GM12878 (cell line): ENCODE data around the gene VSTM1. TPM values are rescaled to one million over a fixed set of nuclear protein-coding genes. Genes with fewer than 3 reads are reported as not detected.

ENCODE experiments used
- ATAC-seq: fragments of 200-7000 bp; cut with Tn5 transposase; 3 replicates; pipeline ENCODE4 v1.9.1; 2020; ENCODE audit warnings: mild to moderate bottlenecking, moderate library complexity
- BruUV-seq: library from RNA; stranded (reverse); fragments of 400-500 nt; replicated peaks from 2 replicates; lab custom pipeline; 2021; lab: Mats Ljungman, UMichigan
- CTCF ChIA-PET: fragments of 300-600 bp; sonication (Branson Sonifier 250); formaldehyde crosslinking; extraction: SDS; loops from one replicate; lab custom pipeline; 2021; ENCODE audit warnings: inconsistent platforms; lab: Yijun Ruan, JAX
- POLR2A ChIA-PET: fragments of 350-600 bp; formaldehyde crosslinking; extraction: SDS; loops from one replicate; lab custom pipeline; 2021; ENCODE audit warnings: inconsistent platforms; lab: Charles Lee
- RAD21 ChIA-PET: fragments of 300-600 bp; sonication (Branson Sonifier 250); formaldehyde crosslinking; loops from one replicate; lab custom pipeline; 2023; ENCODE audit warnings: antibody characterized with exemption; ENCODE audit not compliant: unreplicated experiment; lab: Charles Lee
- SMC1A ChIA-PET: fragments of 300-600 bp; sonication (Branson Sonifier 250); formaldehyde crosslinking; loops from one replicate; lab custom pipeline; 2023; ENCODE audit not compliant: unreplicated experiment, uncharacterized antibody; lab: Charles Lee
- DNase-seq: peaks from one replicate; pipeline ENCODE4 v3.0.0-alpha.2; 2011; ENCODE audit warnings: low read depth, low spot score
- FAIRE-seq: peaks from 3 replicates; lab custom pipeline; 2011; peaks lifted over from hg19 to GRCh38; lab: Jason Lieb, UNC
- H2AFZ ChIP-seq: 2 replicates; pipeline ENCODE4 v1.6.0; 2011; ENCODE audit warnings: low read depth, low read length, control low read depth; ENCODE audit not compliant: control insufficient read depth
- H3K27ac ChIP-seq: 2 replicates; pipeline ENCODE4 v1.5.1; 2011; ENCODE audit warnings: control low read depth; ENCODE audit not compliant: control insufficient read depth, insufficient read depth
- H3K27me3 ChIP-seq, 2 experiments: replicated peaks in 1 of 2; 2 replicates each; pipeline versions ENCODE4 v1.6.0 to v1.6.1; 2011; ENCODE audit warnings: low read length in 1 of 2; ENCODE audit not compliant: control insufficient read depth in 2 of 2, insufficient read depth in 2 of 2
- H3K36me3 ChIP-seq, 2 experiments: 2 replicates each; pipeline ENCODE4 v1.5.1; 2011; ENCODE audit warnings: low read length in 1 of 2; ENCODE audit not compliant: control insufficient read depth in 2 of 2, insufficient read depth in 2 of 2
- H3K4me1 ChIP-seq: 2 replicates; pipeline ENCODE4 v1.6.1; 2011; ENCODE audit warnings: mild to moderate bottlenecking, low read length, moderate library complexity, mixed read lengths; ENCODE audit not compliant: control insufficient read depth, insufficient read depth
- H3K4me2 ChIP-seq: 2 replicates; pipeline ENCODE4 v1.6.0; 2011; ENCODE audit warnings: control low read depth; ENCODE audit not compliant: control insufficient read depth, insufficient read depth
- H3K4me3 ChIP-seq: fragments of 200-600 bp; sonication (generic); 2 replicates; pipeline ENCODE4 v1.5.1; 2016
- H3K79me2 ChIP-seq: 2 replicates; pipeline ENCODE4 v1.6.0; 2011; ENCODE audit warnings: low read length; ENCODE audit not compliant: control insufficient read depth, insufficient read depth
- H3K9ac ChIP-seq: 2 replicates; pipeline ENCODE4 v1.8.0; 2011; ENCODE audit warnings: low read length, control low read depth, mixed read lengths; ENCODE audit not compliant: control insufficient read depth, insufficient read depth
- H3K9me3 ChIP-seq: replicated peaks from 3 replicates; pipeline ENCODE4 v1.5.1; 2011; ENCODE audit warnings: mild to moderate bottlenecking, low read length; ENCODE audit not compliant: control insufficient read depth, insufficient read depth
- H4K20me1 ChIP-seq: 2 replicates; pipeline ENCODE4 v1.6.0; 2011; ENCODE audit not compliant: control insufficient read depth, insufficient read depth
- ASH2L ChIP-seq: fragments of 300-600, 200-600 bp; sonication (generic); IDR thresholded peaks from 2 replicates; pipeline ENCODE4 v1.6.1; 2017; ENCODE audit warnings: low read depth, mild to moderate bottlenecking, borderline replicate concordance
- BACH1 ChIP-seq: fragments of 450-650 bp; IDR thresholded peaks from 2 replicates; pipeline ENCODE4 v1.6.1; 2017; ENCODE audit warnings: mild to moderate bottlenecking, borderline replicate concordance
- BMI1 ChIP-seq: fragments of 450-650 bp; IDR thresholded peaks from 2 replicates; pipeline ENCODE4 v1.6.1; 2016; ENCODE audit warnings: mild to moderate bottlenecking, moderate library complexity, borderline replicate concordance
- CBFB ChIP-seq: IDR thresholded peaks from 2 replicates; pipeline ENCODE4 v1.6.1; 2016; ENCODE audit warnings: antibody characterized with exemption, low read depth
- CBX3 ChIP-seq: fragments of 200-600 bp; sonication (generic); IDR thresholded peaks from 2 replicates; pipeline ENCODE4 v1.6.1; 2016; ENCODE audit warnings: low read depth, borderline replicate concordance
- GATAD2B ChIP-seq: fragments of 450-650 bp; conservative IDR thresholded peaks from 2 replicates; pipeline ENCODE4 v1.6.1; 2017; ENCODE audit warnings: low read depth, mild to moderate bottlenecking, moderate library complexity
- JUNB ChIP-seq: IDR thresholded peaks from 2 replicates; pipeline ENCODE4 v1.6.1; 2016; ENCODE audit warnings: antibody characterized with exemption, mild to moderate bottlenecking
- MXI1 ChIP-seq: fragments of 150-350 bp; IDR thresholded peaks from 2 replicates; pipeline ENCODE4 v1.6.1; 2011; ENCODE audit warnings: low read depth, mild to moderate bottlenecking, inconsistent platforms, low read length, improper control_type of control experiment
- POLR2A ChIP-seq: IDR thresholded peaks from 2 replicates; pipeline ENCODE4 v1.6.1; 2011; ENCODE audit warnings: low read depth, mild to moderate bottlenecking, low read length
- RCOR1 ChIP-seq: conservative IDR thresholded peaks from 2 replicates; pipeline ENCODE4 v1.6.1; 2012; ENCODE audit warnings: low read depth, low read length, improper control_type of control experiment
- STAT3 ChIP-seq: IDR thresholded peaks from 2 replicates; pipeline ENCODE4 v1.6.1; 2011; ENCODE audit warnings: low read depth, low read length, improper control_type of control experiment
- TAF1 ChIP-seq: IDR thresholded peaks from 2 replicates; pipeline ENCODE4 v1.6.1; 2011; ENCODE audit warnings: mild to moderate bottlenecking, low read depth, low read length, borderline replicate concordance
- TCF7 ChIP-seq: IDR thresholded peaks from 2 replicates; pipeline ENCODE4 v1.6.1; 2014; ENCODE audit warnings: antibody characterized with exemption, borderline replicate concordance
- WGBS: methylation state at CpG from one replicate; pipeline ENCODE4 v1.1.6; 2016; ENCODE audit warnings: low lambda C conversion rate; ENCODE audit not compliant: insufficient replicate concordance, insufficient coverage; ENCODE audit errors: missing lambda C conversion rate; 5-methylcytosine and 5-hydroxymethylcytosine counted together
- in situ Hi-C: fragments of 300-500 bp; cut with MboI; formaldehyde crosslinking; loops from 9 replicates; pipeline ENCODE4 v1.14.3; 2018; ENCODE audit warnings: mixed read lengths
- intact Hi-C: fragments of 100-400 bp; cut with micrococcal nuclease; formaldehyde crosslinking; loops from one replicate; pipeline ENCODE4 v1.14.2; 2022; ENCODE audit not compliant: unreplicated experiment
- polyA plus RNA-seq, 11 experiments: library from polyadenylated mRNA; depleted of rRNA in 4 of 11; unstranded in 6 of 11; stranded (reverse) in 5 of 11; fragments of >200 nt; fragmentation: Nextera tagmentation in 4 of 11; fragmentation: Illumina TruSeq in 1 of 11; extraction: Ambion mirVana in 4 of 11; extraction: Trizol in 1 of 11; gene quantifications; 1 replicate in 1 of 11; 2 replicates in 10 of 11; pipeline versions ENCODE4 v1.2.1 to v1.2.3, GENCODE V29; 2011 to 2016; ENCODE audit warnings: inconsistent platforms in 2 of 11, missing spikeins in 2 of 11, low read depth in 1 of 11
- total RNA-seq, 4 experiments: library from RNA; depleted of rRNA in 3 of 4; stranded (reverse); fragments of >200 nt in 3 of 4; fragmentation: Illumina TruSeq in 1 of 4; extraction: Trizol in 1 of 4; gene quantifications; 2 replicates each; pipeline versions ENCODE4 v1.2.1 to v1.2.3, GENCODE V29; 2013 to 2021
- TF ChIP-seq, protein P1 (sequence below): IDR thresholded peaks from 2 replicates; pipeline ENCODE4 v1.6.1; 2012; ENCODE audit warnings: low read depth, low read length, improper control_type of control experiment

The VSTM1 gene
- total and polyA plus RNA-seq, 10 of the 15 experiments (the other 5 are each of a cell fraction or from before 2014, with no cell fraction given): not detected

- peaks cover 9% of the 10 kb centered on the region for H3K79me2 ChIP-seq
- TF ChIP-seq POLR2A: 0 out of 2 replicates have a peak, but pooled peaks have one; percentile 20
- TF ChIP-seq, protein P1, sequence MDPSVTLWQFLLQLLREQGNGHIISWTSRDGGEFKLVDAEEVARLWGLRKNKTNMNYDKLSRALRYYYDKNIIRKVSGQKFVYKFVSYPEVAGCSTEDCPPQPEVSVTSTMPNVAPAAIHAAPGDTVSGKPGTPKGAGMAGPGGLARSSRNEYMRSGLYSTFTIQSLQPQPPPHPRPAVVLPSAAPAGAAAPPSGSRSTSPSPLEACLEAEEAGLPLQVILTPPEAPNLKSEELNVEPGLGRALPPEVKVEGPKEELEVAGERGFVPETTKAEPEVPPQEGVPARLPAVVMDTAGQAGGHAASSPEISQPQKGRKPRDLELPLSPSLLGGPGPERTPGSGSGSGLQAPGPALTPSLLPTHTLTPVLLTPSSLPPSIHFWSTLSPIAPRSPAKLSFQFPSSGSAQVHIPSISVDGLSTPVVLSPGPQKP: no peak
- no peak overlapping the region for H3K27ac ChIP-seq
- RAD21 ChIA-PET: no interaction called here
- H2AFZ ChIP-seq: no peak overlapping the region
- POLR2A ChIA-PET: no interaction called here
- peaks cover 14 to 16% of the 10 kb centered on the region in 2 experiments; a peak in 3 of 4 replicates for H3K36me3 ChIP-seq
- H3K4me3 ChIP-seq: no peak overlapping the region
- no TSS peak for BruUV-seq
- no peak overlapping the region for H3K4me2 ChIP-seq
- intact Hi-C loops (loop anchor here (10.0 kb wide), 2 partner anchors 581 to 1001 kb away; partner anchors contain the start of gene ZNF160), in situ Hi-C loops (no loop called here)
- H4K20me1 ChIP-seq: no peaks in the 10 kb centered on the region; the same call in 1 of the 2 replicates
- SMC1A ChIA-PET: no interaction called here
- no peak for ATAC-seq
- CTCF ChIA-PET: no interaction called here
- no peak overlapping the region for H3K9ac ChIP-seq
- DNase-seq: no peak
- no peaks in the 10 kb centered on the region for H3K27me3 ChIP-seq
- H3K9me3 ChIP-seq: no peaks in the 10 kb centered on the region
- no peaks in the 10 kb centered on the region for H3K4me1 ChIP-seq
- FAIRE-seq: no peak
- WGBS: 84% methylated on average over 10 of the region's 10 CpGs
Observed at GRCh38 chr19:54105796-54106195, 42.1 kb upstream of the VSTM1 start.

DNA sequence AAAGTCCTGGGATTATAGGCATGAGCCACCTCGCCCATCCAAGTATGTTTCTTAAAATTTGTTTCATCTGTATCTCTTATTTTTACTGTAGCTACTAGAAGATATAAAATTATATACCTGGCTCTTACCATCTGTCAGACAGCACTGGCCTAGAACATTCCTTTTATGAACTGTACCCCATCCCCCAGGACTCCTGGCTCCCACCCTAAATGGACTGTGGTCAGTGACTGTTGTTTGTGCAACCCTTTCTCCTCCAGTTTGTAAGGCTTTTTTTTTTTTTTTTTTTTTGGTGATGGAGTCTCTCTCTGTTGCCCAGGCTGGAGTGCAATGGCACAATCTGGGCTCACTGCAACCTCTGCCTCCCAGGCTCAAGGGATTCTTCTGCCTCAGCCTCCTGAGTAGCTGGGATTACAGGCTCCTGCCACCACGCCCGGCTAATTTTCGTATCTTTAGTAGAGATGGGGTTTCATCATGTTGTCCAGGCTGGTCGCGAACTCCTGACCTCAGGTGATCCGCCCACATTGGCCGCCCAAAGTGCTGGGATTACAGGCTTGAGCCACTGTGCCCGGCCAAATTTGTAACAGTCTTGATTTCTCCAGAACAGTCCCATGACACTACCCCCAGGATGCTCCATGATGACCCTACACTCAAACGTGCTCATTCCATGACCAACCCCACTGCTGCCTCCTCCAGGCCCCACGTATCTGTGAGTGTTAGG, 41.5 kb upstream of the VSTM1 start:
- H3K79me2 ChIP-seq: peaks cover 9% of the 10 kb centered on the region
- TF ChIP-seq GATAD2B (no peak), RCOR1 (no peak), CBX3 (no peak), ASH2L (no peak), TCF7 (no peak), STAT3 (no peak), MXI1 (no peak), TAF1 (no peak), CBFB (no peak), BMI1 (no peak), JUNB (no peak), BACH1 (no peak)

More for the DNA sequence above, 41.5 kb upstream of the VSTM1 start:
- WGBS: 89% methylated on average over 11 of the region's 11 CpGs
- Histone ChIP-seq H3K27ac (no peak overlapping the region), H3K4me1 (no peaks in the 10 kb centered on the region), H2AFZ (no peak overlapping the region), H3K4me3 (no peak overlapping the region), H3K4me2 (no peak overlapping the region), H3K27me3 (no peaks in the 10 kb centered on the region), H3K9ac (no peak overlapping the region), H3K9me3 (no peaks in the 10 kb centered on the region), H3K36me3 (peaks cover 9 to 15% of the 10 kb centered on the region in 2 experiments; a peak in 3 of 4 replicates), H4K20me1 (no peaks in the 10 kb centered on the region; the same call in 1 of the 2 replicates)
- SMC1A ChIA-PET: no interaction called here
- in situ Hi-C loops (no loop called here), intact Hi-C loops (loop anchor here (10.0 kb wide), 2 partner anchors 580 to 1000 kb away; partner anchors contain the start of gene ZNF160)
- no TSS peak for BruUV-seq
- no peak for DNase-seq
- POLR2A ChIA-PET: no interaction called here
- CTCF ChIA-PET: interaction anchor here (1.1 kb wide), 1 partner anchor 31 kb away, joined by 3 read pairs; no protein-coding TSS in a partner anchor
- no peak for ATAC-seq
- RAD21 ChIA-PET: no interaction called here
- no peak for FAIRE-seq
